ENCODE results near the gene PGR.

The PGR gene

DNA sequence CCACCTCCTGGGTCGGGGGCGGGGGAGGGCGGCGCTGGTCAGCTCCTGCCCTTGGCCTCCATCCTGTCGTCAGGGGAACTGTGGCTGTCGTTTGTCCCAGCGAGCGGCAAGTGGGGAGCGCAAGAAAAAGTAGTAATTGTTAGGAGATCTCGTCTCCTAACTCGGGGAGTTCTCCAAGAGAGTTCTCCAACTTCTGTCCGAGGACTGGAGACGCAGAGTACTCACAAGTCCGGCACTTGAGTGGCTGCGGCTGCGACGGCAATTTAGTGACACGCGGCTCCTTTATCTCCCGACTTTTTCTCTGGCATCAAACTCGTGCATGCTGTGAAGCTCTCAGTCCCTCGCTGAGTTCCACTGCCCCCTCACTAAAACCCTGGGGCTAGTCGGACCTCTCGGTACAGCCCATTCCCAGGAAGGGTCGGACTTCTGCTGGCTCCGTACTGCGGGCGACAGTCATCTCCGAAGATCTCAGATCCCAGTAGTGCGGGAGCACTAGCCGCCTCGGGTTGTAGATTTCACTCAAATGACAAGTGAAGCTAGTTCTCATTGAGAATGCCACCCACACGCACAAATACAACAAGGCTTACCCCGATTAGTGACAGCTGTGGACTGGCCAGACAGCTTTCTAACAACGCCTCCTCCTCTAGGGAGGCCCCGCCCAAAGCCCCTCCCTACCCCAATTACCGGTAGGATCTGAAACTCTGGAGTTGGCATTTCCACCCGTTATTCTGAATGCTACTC is at the start of gene PGR:
Gene PGR, minus strand, starts transcription at position 611 of the 741 bp plus-strand sequence. CDS start 743 bp downstream, outside the sequence.
- DNase-seq: no peak

DNA sequence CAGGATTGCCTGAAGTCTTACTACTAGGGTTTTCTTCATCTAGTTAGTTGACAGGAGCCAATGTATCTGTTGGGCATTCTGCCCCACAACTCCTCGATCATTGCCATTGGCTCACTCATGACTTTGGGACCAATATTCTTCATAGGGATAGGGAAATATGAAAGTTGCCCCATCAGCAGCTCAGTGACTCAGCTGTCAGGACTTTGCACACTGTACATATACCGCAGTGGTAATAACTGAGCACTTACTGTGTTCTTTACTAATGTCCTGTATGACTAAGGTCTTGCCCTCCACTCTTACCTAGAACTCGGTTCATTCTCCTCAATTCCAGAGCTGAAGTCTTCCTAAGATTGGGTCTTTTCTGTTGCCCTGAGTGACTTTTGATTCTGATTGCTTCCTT is 46.8 kb upstream of the PGR start:
- DNase-seq: no peak

DNA sequence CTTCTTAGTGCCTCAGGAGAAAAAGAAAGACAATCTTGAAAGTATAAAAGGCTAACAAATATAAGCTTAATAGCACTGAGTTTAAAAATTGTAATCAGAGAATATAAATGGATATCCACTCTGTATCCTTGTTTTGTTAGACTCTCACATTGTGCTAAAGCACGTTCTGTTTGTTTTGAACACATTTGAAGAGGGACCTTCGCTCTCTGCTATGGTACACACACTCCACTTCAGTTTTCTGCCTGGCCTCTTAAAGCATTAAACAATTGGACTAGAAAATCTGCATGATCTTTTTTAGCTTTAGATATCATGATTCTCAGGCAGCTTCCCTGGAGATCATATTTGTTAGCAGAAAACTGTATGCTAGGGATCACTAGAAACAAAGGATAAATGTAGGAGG is 40.3 kb upstream of the PGR start:
- DNase-seq: no peak

DNA sequence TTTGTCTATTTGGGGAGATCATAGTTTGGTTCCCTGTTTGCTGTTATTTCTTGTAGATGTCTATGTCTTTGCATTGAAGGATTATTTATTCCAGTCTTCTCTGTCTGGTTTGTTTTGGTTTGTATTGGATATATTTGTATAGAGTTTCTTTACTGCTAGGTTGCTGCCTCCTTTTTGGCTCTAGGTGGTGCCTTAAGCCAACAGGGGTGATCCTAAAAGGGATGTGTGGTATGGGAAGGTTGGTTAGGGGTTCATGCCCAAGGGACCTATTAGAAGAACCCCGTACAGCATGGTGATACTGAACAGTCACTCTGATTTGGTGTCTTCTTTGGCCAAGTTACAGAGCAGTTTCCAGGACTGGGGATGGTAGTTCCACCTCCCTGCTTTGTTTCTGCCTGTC is 36.4 kb upstream of the PGR start:
- DNase-seq: no peak

- DNase-seq: no peak
These were observed 28.5 kb upstream of the PGR start for GRCh38 chr11:101158119-101158518.

DNA sequence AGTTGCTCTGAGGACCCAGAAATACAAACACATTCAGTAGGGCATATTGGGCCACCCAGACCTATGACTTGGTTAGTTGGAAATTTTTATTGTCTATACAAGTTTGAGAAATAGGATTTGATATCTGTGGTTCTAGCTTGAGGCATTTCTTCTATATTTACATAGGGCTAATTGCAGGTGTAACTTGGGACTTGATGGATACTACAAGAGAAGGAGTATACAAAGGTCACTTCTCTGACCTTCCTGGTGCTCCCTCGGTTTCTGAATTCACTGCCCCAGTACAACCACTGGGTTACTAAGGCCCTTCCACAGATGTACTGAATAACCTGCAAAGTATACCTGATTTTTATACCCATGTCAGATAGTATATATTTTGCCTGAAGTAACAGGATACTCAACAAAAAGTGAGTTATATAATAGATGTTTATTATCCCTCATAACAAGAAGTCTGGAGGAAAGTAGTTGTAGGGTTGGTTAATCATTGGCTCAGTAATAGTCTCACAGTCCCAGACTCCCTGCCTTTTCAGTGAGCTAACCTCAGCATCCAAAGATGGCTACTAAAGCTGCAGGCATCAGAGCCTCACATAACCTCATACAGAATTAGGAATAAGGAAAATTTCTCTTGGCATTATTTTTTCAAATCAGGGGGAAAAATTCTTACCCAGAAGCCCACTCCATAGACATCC is 8.8 kb upstream of the PGR start:
- DNase-seq: no peak

DNA sequence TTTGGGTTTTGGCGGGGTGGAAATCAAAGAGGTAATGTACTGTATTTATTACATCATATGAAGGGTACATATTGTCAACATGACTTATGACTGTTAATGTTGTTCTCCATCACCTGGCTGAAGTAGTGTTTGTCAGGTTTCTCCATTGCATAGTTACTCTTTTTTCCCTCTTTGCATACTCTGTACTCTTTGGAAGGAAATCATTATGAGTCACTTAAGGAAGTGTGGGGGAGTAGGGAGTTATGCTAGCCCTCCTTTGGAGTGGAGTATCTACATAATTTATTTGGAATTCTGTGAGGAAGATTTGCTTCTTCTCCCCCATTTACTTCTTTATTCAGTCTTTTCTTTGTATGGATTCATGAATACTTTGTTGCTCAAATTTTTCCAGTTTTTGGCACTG is 3.6 kb upstream of the PGR start:
- no peak for DNase-seq

- DNase-seq: no peak
These were observed 926 bp downstream of the PGR start for GRCh38 chr11:101128571-101129202.

- no peak for DNase-seq
These were observed 1.7 kb downstream of the PGR start for GRCh38 chr11:101127699-101128570.

- DNase-seq: no peak
These were observed 2.4 kb downstream of the PGR start for GRCh38 chr11:101127197-101127698.

DNA sequence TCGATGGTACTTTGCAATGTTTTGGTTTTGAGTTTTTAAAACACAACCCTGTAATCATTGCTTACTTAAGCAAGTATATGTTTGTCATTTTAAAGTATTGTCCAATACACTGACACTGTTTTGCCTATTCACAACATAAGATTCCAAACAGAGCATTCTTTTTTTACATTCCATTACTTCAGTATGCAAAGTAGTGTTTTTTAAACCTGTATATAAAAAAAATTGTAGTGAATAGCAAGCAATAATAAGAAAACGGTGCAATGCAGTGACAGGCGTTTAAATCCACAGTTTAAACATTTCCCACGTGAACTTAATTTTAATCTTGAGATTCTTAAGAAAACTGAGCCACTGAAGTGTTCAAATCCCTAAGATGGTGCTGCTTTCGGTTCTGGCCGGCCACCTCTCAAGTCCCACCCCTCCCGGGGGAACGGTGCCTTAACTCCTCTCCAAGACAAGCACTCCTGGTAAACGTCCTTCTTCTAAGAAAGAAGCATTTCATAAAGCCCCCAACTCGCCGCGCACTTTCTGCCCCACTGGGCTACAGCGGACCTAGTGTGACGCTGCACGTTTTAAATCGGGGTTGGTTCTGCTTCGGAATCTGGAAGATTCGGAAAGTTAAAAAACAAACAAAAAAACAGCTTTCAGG is 2.9 kb downstream of the PGR start:
- no peak for DNase-seq

- no peak for DNase-seq
These were observed 13.9 kb downstream of the PGR start for GRCh38 chr11:101115671-101116160.

GRCh38 chr11:101113540-101113939 is 16.1 kb downstream of the PGR start:
- no peak for DNase-seq

- no peak for DNase-seq
These were observed 24.9 kb downstream of the PGR start for GRCh38 chr11:101104716-101105115.

GRCh38 chr11:101103433-101103832 is 26.2 kb downstream of the PGR start:
- no peak for DNase-seq

DNA sequence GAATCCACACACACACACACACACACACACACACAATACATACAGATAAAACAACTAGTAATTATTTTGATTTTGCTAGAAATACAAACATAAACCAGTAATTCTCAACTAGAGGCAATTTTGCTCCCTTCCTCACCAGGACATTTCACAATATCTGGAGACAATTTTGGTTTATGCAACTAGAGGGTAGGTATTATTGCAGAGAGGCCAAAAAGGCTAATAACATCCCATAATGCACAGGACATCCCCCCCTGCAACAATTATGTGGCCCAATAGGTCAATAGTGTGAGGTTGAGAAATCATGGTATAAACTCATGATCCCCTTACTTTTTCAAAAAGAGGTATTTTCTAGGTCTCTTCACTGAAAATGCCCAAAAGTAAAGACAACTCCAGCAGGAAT is 29.0 kb downstream of the PGR start:
- no peak for DNase-seq

DNA sequence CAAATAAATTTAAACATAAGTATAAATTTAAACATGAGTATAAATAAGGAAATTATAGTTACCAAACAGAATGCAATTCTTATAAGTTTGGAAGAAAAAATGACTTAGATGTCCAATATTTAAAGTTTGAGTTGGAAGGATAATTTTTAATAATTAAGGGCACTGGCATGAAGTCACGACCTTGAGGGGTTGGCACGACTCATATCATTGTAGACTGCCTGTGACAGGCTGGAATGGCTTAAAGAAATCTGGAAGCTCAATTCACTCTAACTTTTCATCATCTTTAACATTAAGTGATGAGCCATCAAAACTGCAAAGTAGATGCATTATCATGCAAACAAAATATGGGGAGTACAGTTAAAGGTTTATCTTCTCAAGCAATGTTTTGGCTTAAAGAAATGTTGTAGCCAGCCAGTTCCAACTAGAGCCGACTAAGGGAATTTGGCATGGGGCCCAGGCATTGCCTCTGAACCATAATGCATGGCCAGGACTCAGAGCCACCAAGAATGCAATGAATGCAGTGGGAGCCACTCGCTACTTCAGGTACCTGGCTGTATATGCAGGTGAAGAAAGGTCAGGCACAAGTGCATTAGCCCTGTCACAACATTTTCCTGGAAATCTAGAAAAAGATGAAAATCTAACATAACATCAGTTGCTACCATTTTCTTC is 33.4 kb downstream of the PGR start:
- no peak for DNase-seq

DNA sequence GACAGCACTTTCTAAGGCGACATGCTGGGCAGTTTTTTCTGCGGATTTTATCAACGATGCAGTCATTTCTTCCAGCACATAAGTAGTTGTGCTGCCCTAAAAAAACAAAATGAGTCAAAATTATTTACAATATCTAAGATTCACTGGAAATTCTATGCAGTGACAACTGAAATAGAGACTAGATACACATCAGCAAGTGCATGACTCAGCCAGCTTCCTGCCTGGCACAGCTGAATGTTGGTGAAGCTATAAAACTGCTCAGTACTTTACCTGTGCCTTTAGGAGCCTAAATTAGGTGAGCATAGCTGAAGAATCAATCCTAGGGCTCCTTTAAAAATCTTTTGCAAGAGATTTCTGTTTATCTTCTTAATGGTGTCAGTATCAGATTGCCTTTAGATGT is 37.8 kb downstream of the PGR start:
- no peak for DNase-seq

DNA sequence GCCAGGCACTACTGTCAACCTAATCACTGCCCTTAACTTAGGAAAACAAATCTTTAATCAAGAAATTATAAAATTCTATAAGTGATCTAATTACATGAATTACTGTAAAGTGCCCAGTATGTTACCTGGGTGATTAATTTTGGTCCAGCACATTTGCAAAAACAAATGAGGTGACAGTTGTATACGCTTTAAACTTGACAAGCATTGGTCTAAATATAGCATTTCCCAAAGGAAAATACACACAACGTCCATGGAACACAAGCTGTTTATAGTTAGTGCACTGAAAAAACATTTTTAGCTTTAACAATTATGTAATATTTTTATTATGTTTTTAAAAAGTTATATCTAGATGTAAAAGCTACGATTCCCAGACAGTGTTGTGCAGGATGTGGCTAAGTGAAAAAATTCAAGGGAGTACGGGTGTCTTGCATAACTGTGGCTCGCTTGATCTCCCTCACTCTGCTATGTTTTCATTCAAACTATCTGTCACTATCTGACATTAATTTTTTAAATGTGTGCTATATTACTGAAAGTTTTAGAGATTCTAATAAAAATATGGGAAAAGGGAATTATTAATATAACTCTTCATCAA is 38.8 kb downstream of the PGR start:
- no peak for DNase-seq

DNA sequence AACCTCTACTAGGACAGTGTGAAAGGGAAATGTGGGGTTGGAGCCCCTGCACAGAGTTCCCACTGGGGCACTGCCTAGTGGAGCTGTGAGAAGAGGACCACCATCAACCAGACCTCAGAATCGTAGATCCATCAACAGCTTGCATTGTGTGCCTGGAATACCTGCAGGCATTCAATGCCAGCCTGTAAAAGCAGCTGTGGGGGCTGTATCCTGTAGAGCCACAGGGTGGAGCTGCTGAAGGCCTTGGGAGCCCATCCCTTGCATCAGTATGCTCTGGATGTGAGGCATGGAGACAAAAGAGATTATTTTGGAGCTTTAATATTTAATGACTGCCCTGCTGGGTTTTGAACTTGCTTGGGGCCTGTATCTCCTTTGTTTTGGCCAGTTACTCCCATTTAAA is 46.3 kb downstream of the PGR start:
- DNase-seq: no peak

DNA sequence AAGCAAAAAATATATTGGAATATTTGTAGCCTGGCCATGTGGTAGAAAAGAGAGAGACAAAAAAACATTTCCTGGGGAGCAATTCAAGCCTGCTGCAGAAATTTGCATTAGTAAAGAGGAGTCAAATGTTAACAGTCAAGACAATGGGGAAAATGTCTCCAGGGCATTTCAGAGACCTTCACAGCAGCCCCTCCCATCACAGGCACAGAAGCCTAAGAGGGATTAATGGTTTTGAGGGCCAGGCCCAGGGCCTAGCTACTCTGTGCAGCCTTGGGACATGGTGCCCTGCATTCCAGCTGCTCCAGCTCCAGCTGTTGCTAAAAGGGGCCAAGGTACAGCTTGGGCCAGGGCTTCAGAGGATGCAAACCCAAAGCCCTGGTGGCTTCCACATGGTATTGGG is 46.8 kb downstream of the PGR start:
- DNase-seq: no peak

Data from bone marrow (tissue), 2 donors.